ENCODE results near the gene DCHS1.

Gene DCHS1

DNA sequence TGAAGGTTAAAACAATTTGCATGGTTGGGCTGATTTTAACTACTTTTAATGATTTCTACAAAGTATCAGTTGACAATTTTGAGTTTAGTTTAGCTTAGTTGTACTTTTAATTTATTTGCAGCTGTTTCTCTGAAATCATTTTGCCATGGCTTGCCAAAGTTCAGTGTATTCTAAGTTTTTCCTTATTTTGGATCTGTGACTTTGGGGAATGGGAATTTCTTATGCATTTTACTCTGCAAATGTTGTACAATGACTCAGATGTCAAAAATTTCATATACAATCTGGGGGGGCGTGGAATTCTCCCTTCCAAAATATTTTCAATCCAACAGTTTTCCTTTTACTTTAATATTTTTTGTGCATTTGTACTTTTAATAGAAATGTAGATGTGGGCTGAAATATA lies 8.9 kb upstream of the DCHS1 start:
- no peaks in the 10 kb centered on the region for H4K20me1 ChIP-seq (ENCODE audit: insufficient read depth, low read length, poor library complexity, severe bottlenecking)
- H3K4me3 ChIP-seq (ENCODE audit: low read length, poor library complexity, severe bottlenecking): no peak overlapping the region
- H3K9ac ChIP-seq (ENCODE audit: low read depth, low read length, poor library complexity, severe bottlenecking): no peak overlapping the region
- TF ChIP-seq, protein P1, sequence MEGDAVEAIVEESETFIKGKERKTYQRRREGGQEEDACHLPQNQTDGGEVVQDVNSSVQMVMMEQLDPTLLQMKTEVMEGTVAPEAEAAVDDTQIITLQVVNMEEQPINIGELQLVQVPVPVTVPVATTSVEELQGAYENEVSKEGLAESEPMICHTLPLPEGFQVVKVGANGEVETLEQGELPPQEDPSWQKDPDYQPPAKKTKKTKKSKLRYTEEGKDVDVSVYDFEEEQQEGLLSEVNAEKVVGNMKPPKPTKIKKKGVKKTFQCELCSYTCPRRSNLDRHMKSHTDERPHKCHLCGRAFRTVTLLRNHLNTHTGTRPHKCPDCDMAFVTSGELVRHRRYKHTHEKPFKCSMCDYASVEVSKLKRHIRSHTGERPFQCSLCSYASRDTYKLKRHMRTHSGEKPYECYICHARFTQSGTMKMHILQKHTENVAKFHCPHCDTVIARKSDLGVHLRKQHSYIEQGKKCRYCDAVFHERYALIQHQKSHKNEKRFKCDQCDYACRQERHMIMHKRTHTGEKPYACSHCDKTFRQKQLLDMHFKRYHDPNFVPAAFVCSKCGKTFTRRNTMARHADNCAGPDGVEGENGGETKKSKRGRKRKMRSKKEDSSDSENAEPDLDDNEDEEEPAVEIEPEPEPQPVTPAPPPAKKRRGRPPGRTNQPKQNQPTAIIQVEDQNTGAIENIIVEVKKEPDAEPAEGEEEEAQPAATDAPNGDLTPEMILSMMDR (conservative IDR thresholded peaks at IDR 0.05; ENCODE audit: low read length): no peak
- no peak for TF ChIP-seq EZH2phosphoT487 (IDR thresholded peaks at IDR 0.05; ENCODE audit: borderline replicate concordance)
- no peaks in the 10 kb centered on the region for H3K36me3 ChIP-seq (ENCODE audit: insufficient read depth, low read length)
- H3K27me3 ChIP-seq (ENCODE audit: insufficient read depth, low read length, poor library complexity, severe bottlenecking): no peaks in the 10 kb centered on the region
- no peaks in the 10 kb centered on the region for H3K9me2 ChIP-seq (replicated peaks; ENCODE audit: low read depth, low read length)
- H2AFZ ChIP-seq (ENCODE audit: low read length): no peak overlapping the region
- H3K4me1 ChIP-seq (ENCODE audit: insufficient read depth, low read length, poor library complexity, severe bottlenecking): peaks cover under 1% of the 10 kb centered on the region
- no peaks in the 10 kb centered on the region; the same call in 1 of the 2 replicates for H3F3A ChIP-seq (ENCODE audit: low read depth)
- no peaks in the 10 kb centered on the region for H3K9me3 ChIP-seq (ENCODE audit: insufficient read depth, low read depth, low read length)
- H3K4me2 ChIP-seq (ENCODE audit: low read depth, low read length, poor library complexity, severe bottlenecking): no peak overlapping the region
- H3K79me2 ChIP-seq (ENCODE audit: insufficient read depth, low read length): no peaks in the 10 kb centered on the region

DNA sequence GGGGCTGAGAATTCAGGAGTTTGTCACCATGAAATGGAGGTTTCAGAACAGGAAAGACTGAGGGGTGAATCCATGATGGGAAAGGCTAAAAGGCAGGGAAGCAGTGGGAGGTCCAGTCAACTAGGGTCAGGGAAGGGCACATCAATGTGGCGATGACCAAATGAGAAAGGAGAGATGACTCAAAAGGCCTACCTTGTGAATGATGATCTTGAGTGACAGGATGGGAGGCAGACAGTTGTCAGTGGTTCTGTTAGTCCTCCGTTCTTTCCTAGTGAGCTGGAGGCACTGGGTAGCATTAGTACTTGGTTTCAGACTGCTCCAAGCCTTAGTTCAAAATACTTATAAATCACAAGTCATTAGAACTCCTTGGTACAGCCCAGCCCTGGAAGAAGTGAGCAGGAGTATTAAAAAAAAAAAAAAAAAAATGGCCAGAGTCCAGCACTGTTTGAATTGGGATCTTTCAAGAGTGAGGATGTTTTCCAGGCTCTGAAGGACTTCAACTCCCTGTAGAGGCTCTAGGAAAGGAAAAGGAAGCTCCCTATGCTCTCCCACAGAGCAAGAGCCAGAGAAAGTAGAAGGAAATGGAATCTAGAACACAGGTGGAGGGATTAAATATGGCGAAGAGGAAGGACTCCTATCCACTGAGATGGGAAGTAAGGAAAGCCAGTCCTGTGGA lies 8.3 kb upstream of the DCHS1 start:
- Histone ChIP-seq H3K9me2 (replicated peaks; ENCODE audit: low read depth, low read length) (no peaks in the 10 kb centered on the region), H3K9ac (ENCODE audit: low read depth, low read length, poor library complexity, severe bottlenecking) (no peak overlapping the region), H3K4me2 (ENCODE audit: low read depth, low read length, poor library complexity, severe bottlenecking) (no peak overlapping the region), H3K27me3 (ENCODE audit: insufficient read depth, low read length, poor library complexity, severe bottlenecking) (no peaks in the 10 kb centered on the region), H3K9me3 (ENCODE audit: insufficient read depth, low read depth, low read length) (no peaks in the 10 kb centered on the region), H3F3A (ENCODE audit: low read depth) (no peaks in the 10 kb centered on the region; the same call in 1 of the 2 replicates), H3K79me2 (ENCODE audit: insufficient read depth, low read length) (no peaks in the 10 kb centered on the region), H3K4me1 (ENCODE audit: insufficient read depth, low read length, poor library complexity, severe bottlenecking) (no peaks in the 10 kb centered on the region), H3K36me3 (ENCODE audit: insufficient read depth, low read length) (no peaks in the 10 kb centered on the region), H3K4me3 (ENCODE audit: low read length, poor library complexity, severe bottlenecking) (no peak overlapping the region), H4K20me1 (ENCODE audit: insufficient read depth, low read length, poor library complexity, severe bottlenecking) (no peaks in the 10 kb centered on the region), H2AFZ (ENCODE audit: low read length) (peak overlapping the region; percentile 67)
- TF ChIP-seq, protein P1 (conservative IDR thresholded peaks at IDR 0.05; ENCODE audit: low read length): no peak
- TF ChIP-seq EZH2phosphoT487 (IDR thresholded peaks at IDR 0.05; ENCODE audit: borderline replicate concordance): no peak

DNA sequence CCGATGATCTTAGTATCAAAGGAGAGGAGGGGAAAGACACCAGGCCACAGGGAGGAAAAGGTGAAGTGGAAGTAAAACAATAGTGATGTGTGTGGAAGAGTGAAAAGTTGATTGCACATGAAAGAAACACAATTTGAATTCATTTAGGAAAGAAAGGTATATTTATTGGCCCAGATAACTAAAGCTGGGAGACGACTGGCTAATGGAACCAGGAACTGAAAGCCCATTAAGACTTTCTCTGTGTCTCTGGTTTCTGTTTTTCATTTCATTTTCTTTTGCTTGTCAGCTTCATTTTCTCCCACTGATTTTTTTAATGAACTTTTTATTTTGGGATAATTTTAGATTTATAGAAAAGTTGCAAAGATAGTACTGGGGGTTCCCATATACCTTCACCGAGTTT lies 5.1 kb upstream of the DCHS1 start:
- no peaks in the 10 kb centered on the region for H3F3A ChIP-seq (ENCODE audit: low read depth)
- H3K27me3 ChIP-seq (ENCODE audit: insufficient read depth, low read length, poor library complexity, severe bottlenecking): no peaks in the 10 kb centered on the region
- no peaks in the 10 kb centered on the region for H3K36me3 ChIP-seq (ENCODE audit: insufficient read depth, low read length)
- H3K79me2 ChIP-seq (ENCODE audit: insufficient read depth, low read length): no peaks in the 10 kb centered on the region
- TF ChIP-seq, protein P1 (conservative IDR thresholded peaks at IDR 0.05; ENCODE audit: low read length): no peak
- no peak for TF ChIP-seq EZH2phosphoT487 (IDR thresholded peaks at IDR 0.05; ENCODE audit: borderline replicate concordance)
- H3K4me3 ChIP-seq (ENCODE audit: low read length, poor library complexity, severe bottlenecking): no peak overlapping the region
- H3K9me3 ChIP-seq (ENCODE audit: insufficient read depth, low read depth, low read length): no peaks in the 10 kb centered on the region
- H4K20me1 ChIP-seq (ENCODE audit: insufficient read depth, low read length, poor library complexity, severe bottlenecking): no peaks in the 10 kb centered on the region
- H3K9ac ChIP-seq (ENCODE audit: low read depth, low read length, poor library complexity, severe bottlenecking): no peak overlapping the region
- H3K9me2 ChIP-seq (replicated peaks; ENCODE audit: low read depth, low read length): no peaks in the 10 kb centered on the region
- no peaks in the 10 kb centered on the region for H3K4me1 ChIP-seq (ENCODE audit: insufficient read depth, low read length, poor library complexity, severe bottlenecking)
- H2AFZ ChIP-seq (ENCODE audit: low read length): no peak overlapping the region
- no peak overlapping the region for H3K4me2 ChIP-seq (ENCODE audit: low read depth, low read length, poor library complexity, severe bottlenecking)
